Endothelial cell of umbilical vein (primary cell): ENCODE data around the gene NLGN1.

Source experiments
- CTCF ChIP-seq, 2 donors: IDR thresholded peaks; 1 replicate in 1 of 2; 2 replicates in 1 of 2; pipeline ENCODE4 v1.5.1; 2011; ENCODE audit warnings: low read length in 2 of 2, mild to moderate bottlenecking in 2 of 2, moderate library complexity in 2 of 2, control low read depth in 1 of 2, inconsistent platforms in 1 of 2, low read depth in 1 of 2; ENCODE audit not compliant: insufficient read depth in 1 of 2; ENCODE audit errors: extremely low read depth in 1 of 2
- EZH2 ChIP-seq: IDR thresholded peaks from 2 replicates; pipeline ENCODE4 v1.6.1; 2012; ENCODE audit warnings: borderline replicate concordance, low read depth, mild to moderate bottlenecking, moderate library complexity, low read length, inconsistent platforms; ENCODE audit not compliant: severe bottlenecking
- GATA2 ChIP-seq: IDR thresholded peaks from 2 replicates; pipeline ENCODE4 v1.7.0; 2011; ENCODE audit warnings: low read depth, mild to moderate bottlenecking, moderate library complexity, mixed read lengths, low read length; ENCODE audit not compliant: insufficient read length, insufficient read depth
- MAX ChIP-seq: IDR thresholded peaks from 2 replicates; pipeline ENCODE4 v1.6.1; 2011; ENCODE audit not compliant: insufficient read depth, insufficient read length
- POLR2A ChIP-seq: IDR thresholded peaks from 2 replicates; pipeline ENCODE4 v1.6.1; 2012; ENCODE audit warnings: low read depth, mild to moderate bottlenecking, control low read depth, low read length
- POLR2AphosphoS5 ChIP-seq: IDR thresholded peaks from 2 replicates; pipeline ENCODE4 v1.6.1; 2012; ENCODE audit warnings: low read depth, mild to moderate bottlenecking, control low read depth, low read length, moderate library complexity; ENCODE audit not compliant: insufficient read depth

- TF ChIP-seq POLR2AphosphoS5 (no peak), POLR2A (no peak), CTCF (IDR thresholded peaks at IDR 0.05; ENCODE audit: extremely low read depth in 1 of 2, insufficient read depth in 1 of 2, low read depth in 1 of 2, low read length in 2 of 2) (no peak), EZH2 (no peak), GATA2 (no peak), MAX (no peak)
Observed at GRCh38 chr3:174202116-174202515, 804.6 kb downstream of the NLGN1 start.
